Loucy (cell line): Measurements from ENCODE around the gene PSEN1.

Source experiments
- EZH2phosphoT487 ChIP-seq: fragments of 200-600 bp; IDR thresholded peaks from 2 replicates; pipeline ENCODE4 v1.6.1; 2018; ENCODE audit warnings: antibody characterized with exemption, mild to moderate bottlenecking, moderate library complexity, borderline replicate concordance
- TF ChIP-seq, protein P1 (sequence below): fragments of 200-600 bp; sonication (generic); conservative IDR thresholded peaks from 2 replicates; pipeline ENCODE4 v1.5.1; 2014; ENCODE audit warnings: mild to moderate bottlenecking, antibody characterized with exemption, low read length

DNA sequence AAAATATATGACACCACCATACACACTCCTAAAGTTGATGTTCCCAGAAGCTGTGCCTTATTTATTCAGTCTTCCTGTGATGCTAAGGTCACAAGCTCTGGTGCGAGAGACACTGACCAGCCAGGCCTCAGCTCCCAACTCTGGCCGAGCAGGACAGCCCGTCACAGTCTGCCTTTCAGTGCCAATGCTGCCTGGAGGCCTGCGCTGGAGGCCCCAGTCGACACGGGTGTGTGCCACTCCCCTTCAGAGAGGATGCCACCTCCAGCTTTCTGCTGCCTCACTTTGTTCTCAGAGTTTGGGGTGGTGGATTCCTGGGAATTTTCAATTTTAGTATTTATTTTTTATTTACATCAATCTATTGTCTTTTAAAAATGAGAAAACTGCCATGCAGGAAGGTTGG lies 93.7 kb downstream of the PSEN1 start:
- TF ChIP-seq, protein P1, sequence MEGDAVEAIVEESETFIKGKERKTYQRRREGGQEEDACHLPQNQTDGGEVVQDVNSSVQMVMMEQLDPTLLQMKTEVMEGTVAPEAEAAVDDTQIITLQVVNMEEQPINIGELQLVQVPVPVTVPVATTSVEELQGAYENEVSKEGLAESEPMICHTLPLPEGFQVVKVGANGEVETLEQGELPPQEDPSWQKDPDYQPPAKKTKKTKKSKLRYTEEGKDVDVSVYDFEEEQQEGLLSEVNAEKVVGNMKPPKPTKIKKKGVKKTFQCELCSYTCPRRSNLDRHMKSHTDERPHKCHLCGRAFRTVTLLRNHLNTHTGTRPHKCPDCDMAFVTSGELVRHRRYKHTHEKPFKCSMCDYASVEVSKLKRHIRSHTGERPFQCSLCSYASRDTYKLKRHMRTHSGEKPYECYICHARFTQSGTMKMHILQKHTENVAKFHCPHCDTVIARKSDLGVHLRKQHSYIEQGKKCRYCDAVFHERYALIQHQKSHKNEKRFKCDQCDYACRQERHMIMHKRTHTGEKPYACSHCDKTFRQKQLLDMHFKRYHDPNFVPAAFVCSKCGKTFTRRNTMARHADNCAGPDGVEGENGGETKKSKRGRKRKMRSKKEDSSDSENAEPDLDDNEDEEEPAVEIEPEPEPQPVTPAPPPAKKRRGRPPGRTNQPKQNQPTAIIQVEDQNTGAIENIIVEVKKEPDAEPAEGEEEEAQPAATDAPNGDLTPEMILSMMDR: no peak
- TF ChIP-seq EZH2phosphoT487: no peak
